Aorta (tissue), 5 donors: ENCODE data around the gene UNC13C. TPM values are rescaled to one million over a fixed set of nuclear protein-coding genes. Genes with fewer than 3 reads are reported as not detected.

ENCODE experiments used
- ATAC-seq: fragments of 200-7000 bp; cut with Tn5 transposase; one replicate; pipeline ENCODE4 v1.9.1; 2022; ENCODE audit warnings: moderate library complexity; ENCODE audit not compliant: low FRiP score
- DNase-seq, 2 donors: peaks; one replicate each; pipeline ENCODE4 v3.0.0-alpha.2; 2020
- H3K27ac ChIP-seq, 2 donors: one replicate each; pipeline ENCODE4 v1.5.1; 2013; ENCODE audit warnings: low read length in 2 of 2, mild to moderate bottlenecking in 2 of 2, moderate library complexity in 2 of 2, control low read depth in 1 of 2, inconsistent platforms in 1 of 2, low read depth in 1 of 2
- H3K27me3 ChIP-seq, 2 donors: one replicate each; pipeline ENCODE4 v1.6.1; 2013; ENCODE audit warnings: control low read depth in 1 of 2, low read length in 1 of 2, mild to moderate bottlenecking in 1 of 2, moderate library complexity in 1 of 2; ENCODE audit not compliant: insufficient read depth in 2 of 2, control insufficient read depth in 1 of 2
- H3K36me3 ChIP-seq, 2 donors: one replicate each; pipeline ENCODE4 v1.6.1; 2013; ENCODE audit warnings: control low read depth in 1 of 2, low read length in 1 of 2, mild to moderate bottlenecking in 1 of 2; ENCODE audit not compliant: insufficient read depth in 2 of 2, control insufficient read depth in 1 of 2
- H3K4me1 ChIP-seq, 2 donors: one replicate each; pipeline ENCODE4 v1.6.1; 2013; ENCODE audit warnings: low read length in 2 of 2, control low read depth in 1 of 2, mild to moderate bottlenecking in 1 of 2, moderate library complexity in 1 of 2; ENCODE audit not compliant: insufficient read depth in 2 of 2, control insufficient read depth in 1 of 2
- H3K4me3 ChIP-seq, 2 donors: one replicate each; pipeline ENCODE4 v1.5.1; 2013; ENCODE audit warnings: low read length in 2 of 2, control low read depth in 1 of 2, mild to moderate bottlenecking in 1 of 2
- H3K9me3 ChIP-seq: one replicate; pipeline ENCODE4 v1.6.1; 2013; ENCODE audit warnings: mild to moderate bottlenecking, low read length; ENCODE audit not compliant: control insufficient read depth
- WGBS, 2 donors: extraction: QIAGEN DNeasy Blood & Tissue Kit; methylation state at CpG; one replicate each; pipeline ENCODE4 v1.1.7; 2013; 5-methylcytosine and 5-hydroxymethylcytosine counted together
- intact Hi-C, 2 donors: fragments of 100-400 bp; cut with DNase I; formaldehyde crosslinking; loops; one replicate each; pipeline versions ENCODE4 v1.14.2 to v1.15.0; 2022
- polyA plus RNA-seq, 2 donors: library from polyadenylated mRNA; stranded (reverse); fragments of 200-250 nt; gene quantifications; one replicate each; pipeline ENCODE4 v1.2.3, GENCODE V29; 2013
- total RNA-seq, 2 donors: library from RNA; stranded (reverse); fragmentation: NEBNext Ultra II Directional; extraction: Animal tissue kit (Norgen Biotek cat#: 25700); gene quantifications; one replicate each; pipeline ENCODE4 v1.2.1, GENCODE V29; 2021
- donor health status: healthy with polysubstance abuse.
- donor health status: Bipolar disorder and iron deficiency.
- donor health status: DM: no; HTN: no; CAD: no.
- donor health status: DM: no; HTN: no; CAD: no.
- donor health status: DM: yes; HTN: yes; CAD: no.

UNC13C gene
- total and polyA plus RNA-seq, 4 donors = under 0.01 to 2.8 (median 1.1) TPM

DNA sequence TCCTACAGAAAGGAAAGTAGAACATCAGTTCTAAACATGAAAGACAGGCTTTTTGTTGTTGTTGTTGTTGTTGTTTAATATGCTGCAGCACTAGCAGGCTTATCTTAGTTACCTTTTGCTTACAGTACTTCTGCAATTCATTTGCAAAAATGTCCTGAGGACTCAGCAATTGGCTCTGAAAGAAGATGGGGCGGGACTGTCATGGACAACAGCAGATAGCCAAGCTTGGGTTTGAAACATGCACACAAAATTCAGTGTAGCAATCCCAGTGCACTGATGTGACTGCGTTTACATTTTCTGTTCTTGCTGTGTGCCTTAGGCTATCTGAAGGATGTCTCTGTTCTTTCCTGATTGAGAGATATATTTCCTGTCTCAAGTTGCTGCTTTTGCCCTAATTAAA is 9.2 kb downstream of the UNC13C start:
- peaks cover 0 to 2% of the 10 kb centered on the region in 2 donors for H3K36me3 ChIP-seq
- intact Hi-C loops = no loop called here
- H3K9me3 ChIP-seq = peaks cover 1% of the 10 kb centered on the region
- no peak overlapping the region for H3K27ac ChIP-seq
- H3K4me3 ChIP-seq = no peak overlapping the region
- ATAC-seq = no peak
- DNase-seq = no peak
- H3K27me3 ChIP-seq = no peaks in the 10 kb centered on the region
- 87 to 91% methylated on average over 2 of the region's 2 CpGs for WGBS, 2 donors
- no peaks in the 10 kb centered on the region for H3K4me1 ChIP-seq

DNA sequence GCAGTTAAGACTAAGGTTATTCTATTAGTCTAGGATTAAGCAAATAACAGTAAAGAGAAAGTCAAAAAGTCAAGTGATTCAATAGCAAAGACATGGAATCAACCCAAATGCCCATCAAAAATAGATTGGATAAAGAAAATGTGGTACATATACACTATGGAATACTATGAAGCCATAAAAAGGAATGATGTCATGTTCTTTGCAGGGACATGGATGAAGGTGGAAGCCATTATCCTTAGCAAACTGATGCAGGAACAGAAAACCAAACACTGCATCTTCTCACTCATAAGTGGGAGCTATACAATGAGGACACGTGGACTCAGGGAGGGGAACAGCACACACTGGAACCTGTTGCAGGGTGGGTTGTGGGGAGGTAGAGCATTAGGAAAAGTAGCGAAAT is 29.0 kb downstream of the UNC13C start:
- no peak for ATAC-seq
- Histone ChIP-seq H3K4me3 (no peak overlapping the region), H3K36me3 (peaks cover 0 to 2% of the 10 kb centered on the region in 2 donors), H3K27ac (no peak overlapping the region), H3K4me1 (no peaks in the 10 kb centered on the region), H3K9me3 (peaks cover 1% of the 10 kb centered on the region), H3K27me3 (no peaks in the 10 kb centered on the region)
- no peak for DNase-seq
- intact Hi-C loops = no loop called here
- 98 to 100% methylated on average over 2 of the region's 2 CpGs for WGBS, 2 donors

DNA sequence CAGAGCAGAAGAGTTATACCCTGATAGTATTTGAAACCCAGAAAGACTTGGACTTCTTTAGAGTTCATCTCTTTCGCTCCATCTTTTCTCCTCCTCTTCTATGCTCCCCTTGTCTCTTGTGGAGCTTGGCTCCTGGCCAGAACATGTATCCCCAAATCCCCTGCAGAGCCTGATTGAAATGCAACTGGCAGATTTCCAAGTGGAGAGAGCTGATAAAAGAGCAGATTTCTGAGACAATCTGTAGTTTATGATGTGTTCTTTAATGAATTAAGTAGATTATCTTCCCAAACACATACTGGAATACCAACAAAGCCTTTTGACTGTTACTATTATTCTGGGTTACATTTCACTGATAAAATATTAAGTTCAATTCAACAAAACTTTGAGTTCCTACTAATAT is 33.4 kb downstream of the UNC13C start:
- H3K9me3 ChIP-seq = peaks cover 5% of the 10 kb centered on the region
- WGBS, 2 donors = 88 to 93% methylated on average over 1 of the region's 1 CpG
- ATAC-seq (no peak), DNase-seq (no peak)
- H3K36me3 ChIP-seq = peaks cover 0 to 5% of the 10 kb centered on the region in 2 donors
- intact Hi-C loops = no loop called here
- no peak overlapping the region for H3K4me3 ChIP-seq
- H3K27ac ChIP-seq = no peak overlapping the region
- no peaks in the 10 kb centered on the region for H3K4me1 ChIP-seq
- no peaks in the 10 kb centered on the region for H3K27me3 ChIP-seq

DNA sequence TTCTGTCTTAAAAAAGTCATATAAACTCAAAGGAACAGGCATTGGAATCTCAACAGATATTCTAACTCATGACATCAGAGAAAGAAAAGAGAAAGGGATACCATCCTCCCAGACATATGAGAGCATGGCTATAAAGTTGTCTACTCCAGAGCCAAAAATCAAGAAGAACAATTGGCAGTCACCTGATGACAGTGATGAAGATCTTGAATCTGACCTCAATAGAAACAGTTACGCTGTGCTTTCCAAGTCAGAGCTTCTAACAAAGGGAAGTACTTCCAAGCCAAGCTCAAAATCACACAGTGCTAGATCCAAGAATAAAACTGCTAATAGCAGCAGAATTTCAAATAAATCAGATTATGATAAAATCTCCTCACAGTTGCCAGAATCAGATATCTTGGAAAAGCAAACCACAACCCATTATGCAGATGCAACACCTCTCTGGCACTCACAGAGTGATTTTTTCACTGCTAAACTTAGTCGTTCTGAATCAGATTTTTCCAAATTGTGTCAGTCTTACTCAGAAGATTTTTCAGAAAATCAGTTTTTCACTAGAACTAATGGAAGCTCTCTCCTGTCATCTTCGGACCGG is 35.9 kb downstream of the UNC13C start:
- Histone ChIP-seq H3K36me3 (peaks cover 0 to 3% of the 10 kb centered on the region in 2 donors), H3K4me3 (no peak overlapping the region), H3K27ac (no peak overlapping the region), H3K27me3 (no peaks in the 10 kb centered on the region), H3K9me3 (peaks cover 5% of the 10 kb centered on the region), H3K4me1 (no peaks in the 10 kb centered on the region)
- ATAC-seq (no peak), DNase-seq (no peak)
- intact Hi-C loops = no loop called here
- 13 to 33% methylated on average over 4 of the region's 4 CpGs for WGBS, 2 donors

DNA sequence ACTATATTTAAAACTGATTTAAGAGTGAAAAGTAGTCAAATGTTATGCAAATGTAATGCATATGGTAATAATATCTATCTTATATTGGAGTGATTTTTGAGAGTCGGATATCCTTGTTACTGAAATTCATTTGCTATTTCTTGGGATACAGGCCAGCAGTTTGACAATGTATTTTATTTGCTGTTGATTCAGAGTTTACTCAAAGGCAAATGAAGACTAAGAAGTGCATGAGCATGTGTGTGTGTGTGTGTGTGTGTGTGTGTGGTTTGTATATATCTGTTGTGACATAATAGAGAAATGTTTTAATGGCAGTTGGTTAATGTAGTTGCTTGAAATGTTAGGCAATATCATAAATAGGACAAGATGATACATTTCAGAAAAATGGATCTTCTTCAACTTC is 39.0 kb downstream of the UNC13C start:
- H3K9me3 ChIP-seq = peaks cover 3% of the 10 kb centered on the region
- H3K27ac ChIP-seq = no peak overlapping the region
- ATAC-seq (no peak), DNase-seq (no peak)
- intact Hi-C loops = no loop called here
- peaks cover 0 to 3% of the 10 kb centered on the region in 2 donors for H3K36me3 ChIP-seq
- H3K4me3 ChIP-seq = no peak overlapping the region
- no peaks in the 10 kb centered on the region for H3K4me1 ChIP-seq
- no peaks in the 10 kb centered on the region for H3K27me3 ChIP-seq
- WGBS, 2 donors = 93 to 97% methylated on average over 1 of the region's 1 CpG

DNA sequence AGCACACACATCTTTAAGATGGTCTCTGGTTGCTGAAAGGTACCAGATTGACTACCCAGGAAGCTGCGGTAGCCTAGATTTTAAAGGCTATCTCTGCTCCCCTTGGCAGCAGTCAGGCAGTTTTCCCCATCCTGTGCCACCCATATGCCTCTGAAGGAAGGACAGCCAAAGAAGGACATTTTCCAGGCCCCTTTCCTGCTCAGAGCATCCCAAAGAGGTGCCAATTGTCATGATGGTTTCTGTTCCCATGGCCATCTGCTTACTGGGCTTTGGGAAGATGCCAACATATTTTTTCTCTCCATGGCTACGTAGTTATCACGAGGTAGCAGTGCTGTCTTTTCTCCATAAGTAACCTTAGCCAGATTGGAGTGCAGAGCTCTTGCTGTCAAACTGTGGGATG is 39.7 kb downstream of the UNC13C start:
- 49 to 54% methylated on average over 3 of the region's 3 CpGs for WGBS, 2 donors
- Histone ChIP-seq H3K27ac (no peak overlapping the region), H3K4me1 (no peaks in the 10 kb centered on the region), H3K9me3 (peaks cover 3% of the 10 kb centered on the region), H3K27me3 (no peaks in the 10 kb centered on the region), H3K4me3 (no peak overlapping the region), H3K36me3 (peaks cover 0 to 3% of the 10 kb centered on the region in 2 donors)
- intact Hi-C loops = no loop called here
- no peak for ATAC-seq
- no peak for DNase-seq

DNA sequence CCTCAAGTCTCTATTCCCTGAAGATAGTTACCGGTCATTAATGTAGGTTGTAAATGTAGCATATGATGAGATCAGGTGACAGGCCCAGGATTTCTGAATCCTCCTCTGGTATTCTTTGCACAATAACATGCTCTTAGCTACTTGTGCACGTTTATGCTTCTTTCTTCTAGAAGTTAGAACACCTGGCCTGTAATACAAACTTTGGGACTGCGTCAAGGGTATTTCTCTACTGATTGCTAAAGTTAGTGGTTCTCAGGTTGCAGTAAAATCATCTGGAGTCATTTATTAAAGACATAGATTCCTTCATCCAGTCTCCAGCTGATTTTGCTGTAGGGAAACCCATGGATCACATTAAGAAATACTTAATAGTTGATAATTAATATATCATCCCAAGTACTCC is 48.0 kb downstream of the UNC13C start:
- no peaks in the 10 kb centered on the region for H3K27me3 ChIP-seq
- peaks cover 1% of the 10 kb centered on the region for H3K9me3 ChIP-seq
- no peak overlapping the region for H3K27ac ChIP-seq
- ATAC-seq (no peak), DNase-seq (no peak)
- H3K4me1 ChIP-seq = no peaks in the 10 kb centered on the region
- peaks cover 0 to 2% of the 10 kb centered on the region in 2 donors for H3K36me3 ChIP-seq
- intact Hi-C loops = no loop called here
- no peak overlapping the region for H3K4me3 ChIP-seq
- WGBS, 2 donors = 93% methylated on average over 3 of the region's 3 CpGs

DNA sequence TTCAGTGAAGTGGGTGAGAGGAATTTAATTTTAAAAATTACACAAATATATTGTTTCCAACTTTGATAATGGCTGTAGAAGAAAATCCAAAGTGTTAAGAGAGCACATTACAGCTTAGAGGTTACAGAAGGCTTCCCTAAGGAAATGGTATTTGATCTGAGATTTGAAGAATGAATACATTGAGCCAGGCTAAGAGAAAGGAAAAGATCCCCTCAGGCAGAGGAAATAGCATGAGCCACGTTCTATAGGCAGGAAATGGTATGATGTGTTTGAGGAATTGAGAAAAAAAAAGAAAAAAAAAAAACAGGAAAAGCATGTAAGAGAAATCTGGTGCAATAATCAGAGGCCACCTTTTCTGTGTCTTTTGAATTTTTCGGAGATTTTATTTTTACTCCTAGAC is 48.6 kb downstream of the UNC13C start:
- H3K36me3 ChIP-seq = peaks cover 0 to 2% of the 10 kb centered on the region in 2 donors
- no peak for DNase-seq
- H3K27me3 ChIP-seq = no peaks in the 10 kb centered on the region
- no peak for ATAC-seq
- WGBS, 2 donors = 81 to 86% methylated on average over 2 of the region's 2 CpGs
- H3K4me3 ChIP-seq = no peak overlapping the region
- H3K27ac ChIP-seq = no peak overlapping the region
- H3K4me1 ChIP-seq = no peaks in the 10 kb centered on the region
- H3K9me3 ChIP-seq = peaks cover 1% of the 10 kb centered on the region
- intact Hi-C loops = no loop called here

DNA sequence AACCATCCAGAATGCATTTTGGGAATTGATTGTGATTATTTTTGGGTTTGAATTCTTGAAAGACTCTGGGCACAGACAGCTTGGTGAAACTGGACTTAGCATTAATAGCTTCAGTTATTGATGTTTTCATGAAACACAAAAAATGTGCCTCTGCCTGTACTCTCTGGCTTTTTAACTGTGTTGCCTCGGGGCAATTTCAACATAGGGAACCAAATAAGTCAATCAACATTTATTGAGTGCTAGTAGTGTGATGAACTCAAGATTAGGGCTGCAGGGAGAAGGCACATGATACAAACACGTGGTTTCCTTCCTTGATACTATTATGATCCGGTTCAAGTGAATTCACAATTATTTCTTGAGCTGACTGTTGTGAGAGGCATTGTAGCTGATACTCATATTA is 50.8 kb downstream of the UNC13C start:
- Histone ChIP-seq H3K4me3 (no peak overlapping the region), H3K27me3 (no peaks in the 10 kb centered on the region), H3K4me1 (no peaks in the 10 kb centered on the region), H3K27ac (no peak overlapping the region), H3K36me3 (no peaks in the 10 kb centered on the region), H3K9me3 (no peaks in the 10 kb centered on the region)
- intact Hi-C loops = no loop called here
- DNase-seq (no peak), ATAC-seq (no peak)
- 71 to 92% methylated on average over 3 of the region's 3 CpGs for WGBS, 2 donors
